ENCODE data around the gene POLR2M.

DNA sequence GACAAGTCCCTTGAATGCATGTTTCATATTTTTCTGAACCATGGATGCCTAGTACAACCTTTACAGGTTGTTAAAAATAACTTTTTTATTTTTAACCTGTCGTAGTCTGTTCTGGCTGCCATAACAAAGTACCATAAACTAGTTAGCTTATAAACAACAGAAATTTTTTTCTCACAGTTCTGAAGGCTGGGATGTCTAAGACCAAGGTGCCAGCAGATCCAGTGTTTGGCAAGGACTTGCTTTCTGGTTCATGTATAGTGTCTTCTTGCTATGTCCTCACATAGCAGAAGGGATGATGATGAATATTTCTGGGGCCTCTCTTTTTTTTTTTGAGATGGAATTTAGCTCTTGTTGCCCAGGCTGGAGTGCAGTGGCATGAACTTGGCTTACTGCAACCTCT lies 23.0 kb upstream of the POLR2M start:
- TF ChIP-seq CTCF (IDR thresholded peaks at IDR 0.05 in 8 of 11, conservative IDR thresholded peaks at IDR 0.05 in 3 of 11), result no peak
- TF ChIP-seq POLR2A (IDR thresholded peaks at IDR 0.05), result no peak
